ENCODE results near the gene SWAP70. TPM values are rescaled to one million over a fixed set of nuclear protein-coding genes. Genes with fewer than 3 reads are reported as not detected.
A peak's percentile ranks its signal among the peaks of the same experiment; 100 is the strongest.

The SWAP70 gene
- total RNA-seq, 2 donors from 2014 or later = 18.8 to 22.1 TPM

- WGBS, 2 donors = 94 to 100% methylated on average over 6 of the region's 6 CpGs
- no peaks in the 10 kb centered on the region for H3K9me3 ChIP-seq
- DNase-seq (no peak), ATAC-seq (no peak)
- no peaks in the 10 kb centered on the region for H3K27me3 ChIP-seq
- H3K27ac ChIP-seq = no peak overlapping the region
- intact Hi-C loops (cut with DNase I) = no loop called here
- no peak overlapping the region for H3K4me3 ChIP-seq
- no peaks in the 10 kb centered on the region for H3K36me3 ChIP-seq (replicated peaks in 1 of 2; ENCODE audit: insufficient read depth in 1 of 2, low read depth in 2 of 2)
- TF ChIP-seq POLR2A (IDR thresholded peaks at IDR 0.05) = no peak
- TF ChIP-seq, protein P1, sequence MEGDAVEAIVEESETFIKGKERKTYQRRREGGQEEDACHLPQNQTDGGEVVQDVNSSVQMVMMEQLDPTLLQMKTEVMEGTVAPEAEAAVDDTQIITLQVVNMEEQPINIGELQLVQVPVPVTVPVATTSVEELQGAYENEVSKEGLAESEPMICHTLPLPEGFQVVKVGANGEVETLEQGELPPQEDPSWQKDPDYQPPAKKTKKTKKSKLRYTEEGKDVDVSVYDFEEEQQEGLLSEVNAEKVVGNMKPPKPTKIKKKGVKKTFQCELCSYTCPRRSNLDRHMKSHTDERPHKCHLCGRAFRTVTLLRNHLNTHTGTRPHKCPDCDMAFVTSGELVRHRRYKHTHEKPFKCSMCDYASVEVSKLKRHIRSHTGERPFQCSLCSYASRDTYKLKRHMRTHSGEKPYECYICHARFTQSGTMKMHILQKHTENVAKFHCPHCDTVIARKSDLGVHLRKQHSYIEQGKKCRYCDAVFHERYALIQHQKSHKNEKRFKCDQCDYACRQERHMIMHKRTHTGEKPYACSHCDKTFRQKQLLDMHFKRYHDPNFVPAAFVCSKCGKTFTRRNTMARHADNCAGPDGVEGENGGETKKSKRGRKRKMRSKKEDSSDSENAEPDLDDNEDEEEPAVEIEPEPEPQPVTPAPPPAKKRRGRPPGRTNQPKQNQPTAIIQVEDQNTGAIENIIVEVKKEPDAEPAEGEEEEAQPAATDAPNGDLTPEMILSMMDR (IDR thresholded peaks at IDR 0.05) = no peak
- H3K4me1 ChIP-seq = peaks cover 29% of the 10 kb centered on the region
Measured at GRCh38 chr11:9756878-9757277, 93.0 kb downstream of the SWAP70 start.

- intact Hi-C loops (cut with DNase I) = no loop called here
- H3K4me1 ChIP-seq = peaks cover 24% of the 10 kb centered on the region
- H3K4me3 ChIP-seq = peak overlapping the region; percentile 44 to 58
- peak overlapping the region; percentile 75 to 90 (median 81) for H3K27ac ChIP-seq
- WGBS, 2 donors = 3 to 29% methylated on average over 7 to 64 of the region's 64 CpGs
- peak; percentile 54 to 61 (median 58) for TF ChIP-seq POLR2A (IDR thresholded peaks at IDR 0.05)
- TF ChIP-seq, protein P1 (IDR thresholded peaks at IDR 0.05) = peak; percentile 33 to 98 (median 93)
- H3K9me3 ChIP-seq = no peaks in the 10 kb centered on the region
- peak; percentile 84 for ATAC-seq
- no peaks in the 10 kb centered on the region for H3K36me3 ChIP-seq (replicated peaks in 1 of 2; ENCODE audit: insufficient read depth in 1 of 2, low read depth in 2 of 2)
- no peaks in the 10 kb centered on the region for H3K27me3 ChIP-seq
- peak; percentile 89 to 91 (median 90) for DNase-seq
Measured at GRCh38 chr11:9757809-9758636, 94.1 kb downstream of the SWAP70 start.

- Histone ChIP-seq H3K27ac (peak overlapping the region; percentile 75 to 90 (median 81)), H3K9me3 (no peaks in the 10 kb centered on the region), H3K27me3 (no peaks in the 10 kb centered on the region), H3K4me3 (peak overlapping the region; percentile 44 to 58), H3K36me3 (replicated peaks in 1 of 2; ENCODE audit: insufficient read depth in 1 of 2, low read depth in 2 of 2) (no peaks in the 10 kb centered on the region), H3K4me1 (peaks cover 24% of the 10 kb centered on the region)
- DNase-seq (peak; percentile 69 to 80 (median 74)), ATAC-seq (peak; percentile 75)
- intact Hi-C loops (cut with DNase I) = no loop called here
- TF ChIP-seq, protein P1 (IDR thresholded peaks at IDR 0.05) = peak in 3 of 7 experiments; percentile 13 to 41 (median 24)
- TF ChIP-seq POLR2A (IDR thresholded peaks at IDR 0.05) = peak in 1 of 3 donors; percentile 36
- 26 to 62% methylated on average over 21 to 47 of the region's 58 CpGs for WGBS, 2 donors
Measured at GRCh38 chr11:9758637-9759518, 95.0 kb downstream of the SWAP70 start.

GRCh38 chr11:9759519-9760192 lies 95.8 kb downstream of the SWAP70 start:
- Histone ChIP-seq H3K27ac (peak overlapping the region; percentile 75 to 90 (median 81)), H3K9me3 (no peaks in the 10 kb centered on the region), H3K4me3 (no peak overlapping the region), H3K36me3 (replicated peaks in 1 of 2; ENCODE audit: insufficient read depth in 1 of 2, low read depth in 2 of 2) (no peaks in the 10 kb centered on the region), H3K27me3 (no peaks in the 10 kb centered on the region), H3K4me1 (peaks cover 24% of the 10 kb centered on the region)
- peak; percentile 59 to 93 (median 76) for DNase-seq
- WGBS, 2 donors = 41 to 55% methylated on average over 7 to 10 of the region's 10 CpGs
- ATAC-seq = peak; percentile 34
- intact Hi-C loops (cut with DNase I) = loop anchor here (10.0 kb wide), 1 partner anchor 555 kb away; no protein-coding TSS in a partner anchor
- TF ChIP-seq, protein P1 (IDR thresholded peaks at IDR 0.05) = no peak
- no peak for TF ChIP-seq POLR2A (IDR thresholded peaks at IDR 0.05)
